ENCODE results near the gene GPAM.
A peak's percentile ranks its signal among the peaks of the same experiment; 100 is the strongest.
"Not testable (repeated sequence)": the region's sequence is repeated elsewhere in the genome, so short reads cannot be mapped to it uniquely, and the experiment has no call there.

GPAM gene

GRCh38 chr10:112126901-112127300 lies 56.7 kb downstream of the GPAM start:
- no peak overlapping the region for H3K4me3 ChIP-seq (ENCODE audit: control insufficient read depth, low read depth, low read length)
- TF ChIP-seq, protein P1, sequence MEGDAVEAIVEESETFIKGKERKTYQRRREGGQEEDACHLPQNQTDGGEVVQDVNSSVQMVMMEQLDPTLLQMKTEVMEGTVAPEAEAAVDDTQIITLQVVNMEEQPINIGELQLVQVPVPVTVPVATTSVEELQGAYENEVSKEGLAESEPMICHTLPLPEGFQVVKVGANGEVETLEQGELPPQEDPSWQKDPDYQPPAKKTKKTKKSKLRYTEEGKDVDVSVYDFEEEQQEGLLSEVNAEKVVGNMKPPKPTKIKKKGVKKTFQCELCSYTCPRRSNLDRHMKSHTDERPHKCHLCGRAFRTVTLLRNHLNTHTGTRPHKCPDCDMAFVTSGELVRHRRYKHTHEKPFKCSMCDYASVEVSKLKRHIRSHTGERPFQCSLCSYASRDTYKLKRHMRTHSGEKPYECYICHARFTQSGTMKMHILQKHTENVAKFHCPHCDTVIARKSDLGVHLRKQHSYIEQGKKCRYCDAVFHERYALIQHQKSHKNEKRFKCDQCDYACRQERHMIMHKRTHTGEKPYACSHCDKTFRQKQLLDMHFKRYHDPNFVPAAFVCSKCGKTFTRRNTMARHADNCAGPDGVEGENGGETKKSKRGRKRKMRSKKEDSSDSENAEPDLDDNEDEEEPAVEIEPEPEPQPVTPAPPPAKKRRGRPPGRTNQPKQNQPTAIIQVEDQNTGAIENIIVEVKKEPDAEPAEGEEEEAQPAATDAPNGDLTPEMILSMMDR (conservative IDR thresholded peaks at IDR 0.05; ENCODE audit: control insufficient read depth, insufficient read depth, low read depth, low read length): no peak
- DNase-seq (ENCODE audit: low read depth): no peak

DNA sequence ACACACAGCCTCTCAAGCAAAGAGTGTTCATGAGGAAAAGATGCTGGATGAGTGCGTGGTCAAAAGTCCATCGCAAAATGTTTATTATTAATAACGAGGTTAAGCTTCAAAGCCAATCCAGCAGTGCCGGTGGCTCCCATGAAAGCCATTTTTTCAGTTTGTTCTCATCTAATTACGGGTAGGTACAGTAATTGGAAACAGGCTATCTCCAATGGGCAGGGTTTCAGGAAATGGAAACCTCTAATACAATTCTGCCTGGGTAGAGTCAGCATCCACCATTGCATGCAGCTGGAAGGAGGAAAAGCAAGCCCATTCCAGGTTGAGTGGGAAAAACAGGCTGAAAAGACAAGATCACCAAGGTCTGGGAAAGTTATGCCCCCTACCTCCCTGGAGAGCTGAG lies 57.4 kb downstream of the GPAM start:
- no peak overlapping the region for H3K4me3 ChIP-seq (ENCODE audit: control insufficient read depth, low read depth, low read length)
- TF ChIP-seq, protein P1 (conservative IDR thresholded peaks at IDR 0.05; ENCODE audit: control insufficient read depth, insufficient read depth, low read depth, low read length): no peak
- no peak for DNase-seq (ENCODE audit: low read depth)

GRCh38 chr10:112124866-112125265 lies 58.7 kb downstream of the GPAM start:
- H3K4me3 ChIP-seq (ENCODE audit: control insufficient read depth, low read depth, low read length): no peak overlapping the region
- TF ChIP-seq, protein P1 (conservative IDR thresholded peaks at IDR 0.05; ENCODE audit: control insufficient read depth, insufficient read depth, low read depth, low read length): no peak
- no peak for DNase-seq (ENCODE audit: low read depth)

DNA sequence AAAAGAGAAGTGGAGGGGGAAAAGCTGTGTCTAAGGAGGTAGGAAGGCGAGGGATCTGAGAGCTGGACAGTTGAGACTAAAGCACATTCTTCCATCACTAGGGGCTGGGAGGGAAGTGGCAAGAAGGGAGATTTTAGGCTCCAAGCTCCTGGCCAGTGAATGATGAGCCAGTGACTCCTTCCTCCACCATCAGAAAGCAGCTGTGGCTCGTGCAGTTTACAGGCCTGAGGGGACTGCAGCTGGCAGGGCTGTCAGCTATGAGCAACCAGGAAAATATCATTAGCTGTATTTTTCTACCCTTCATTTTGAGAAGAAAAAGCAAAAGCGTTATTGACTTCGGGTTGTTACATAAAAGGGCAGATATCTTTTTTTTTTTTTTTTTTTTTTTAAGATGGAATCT lies 60.7 kb downstream of the GPAM start:
- TF ChIP-seq, protein P1 (conservative IDR thresholded peaks at IDR 0.05; ENCODE audit: control insufficient read depth, insufficient read depth, low read depth, low read length): no peak
- no peak overlapping the region for H3K4me3 ChIP-seq (ENCODE audit: control insufficient read depth, low read depth, low read length)
- DNase-seq (ENCODE audit: low read depth): no peak

DNA sequence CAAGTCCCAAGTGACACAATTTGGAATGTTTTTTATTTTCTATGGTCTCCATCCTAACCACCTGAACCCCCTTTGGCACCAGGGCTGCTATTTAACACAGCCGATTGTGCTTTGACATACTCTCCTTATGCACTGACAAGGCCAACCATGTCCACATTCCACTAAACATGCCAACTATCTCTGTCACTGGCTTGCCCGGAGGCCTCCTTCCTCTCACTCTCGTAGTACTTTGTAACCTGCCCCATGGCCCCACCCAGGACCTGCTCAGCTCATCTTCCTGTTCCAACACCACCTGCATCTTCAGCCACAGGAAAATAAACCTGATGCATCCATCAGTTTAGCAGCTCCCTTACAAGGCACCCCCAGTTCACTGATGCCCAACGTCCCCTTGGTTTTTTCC lies 63.1 kb downstream of the GPAM start:
- DNase-seq (ENCODE audit: low read depth): no peak
- no peak overlapping the region for H3K4me3 ChIP-seq (ENCODE audit: control insufficient read depth, low read depth, low read length)
- TF ChIP-seq, protein P1 (conservative IDR thresholded peaks at IDR 0.05; ENCODE audit: control insufficient read depth, insufficient read depth, low read depth, low read length): no peak

DNA sequence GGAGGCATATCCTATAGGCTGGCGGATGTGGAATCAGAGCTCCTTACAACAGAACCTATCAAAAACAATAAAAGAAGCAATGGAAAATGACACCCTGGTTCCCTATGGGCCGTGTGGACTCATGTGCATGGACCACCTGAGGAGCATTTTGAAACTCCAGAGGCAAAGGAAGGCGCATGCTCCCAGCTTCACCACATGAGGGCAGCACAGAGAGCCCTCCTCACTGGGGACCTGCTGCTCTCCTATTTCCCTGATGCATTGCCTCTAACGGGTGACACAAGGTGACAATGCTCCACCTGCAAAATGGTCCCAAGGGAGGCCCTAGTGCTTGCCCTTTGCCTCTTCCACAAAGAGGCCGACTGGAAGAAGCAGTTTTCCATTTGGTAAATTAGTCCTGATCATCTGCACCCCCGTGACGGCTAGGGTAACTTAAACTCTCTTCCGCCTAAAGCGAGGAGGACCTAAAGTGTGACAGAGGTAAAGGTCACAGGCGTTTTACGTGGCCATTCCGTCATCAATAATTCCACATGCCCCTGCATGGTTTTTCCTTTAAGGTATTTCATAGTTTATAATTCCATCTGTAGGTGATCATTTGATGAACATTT lies 67.7 kb downstream of the GPAM start:
- no peak overlapping the region for H3K4me3 ChIP-seq (ENCODE audit: control insufficient read depth, low read depth, low read length)
- TF ChIP-seq, protein P1 (conservative IDR thresholded peaks at IDR 0.05; ENCODE audit: control insufficient read depth, insufficient read depth, low read depth, low read length): peak; percentile 84
- peak; percentile 28 for DNase-seq (ENCODE audit: low read depth)

GRCh38 chr10:112109779-112110178 lies 73.8 kb downstream of the GPAM start:
- not testable (repeated sequence) for H3K4me3 ChIP-seq (ENCODE audit: control insufficient read depth, low read depth, low read length)

More at GRCh38 chr10:112109779-112110178, 73.8 kb downstream of the GPAM start:
- not testable (repeated sequence) for DNase-seq (ENCODE audit: low read depth)
